ENCODE results near the gene MED13L.
A peak's percentile ranks its signal among the peaks of the same experiment; 100 is the strongest.

Gene MED13L

DNA sequence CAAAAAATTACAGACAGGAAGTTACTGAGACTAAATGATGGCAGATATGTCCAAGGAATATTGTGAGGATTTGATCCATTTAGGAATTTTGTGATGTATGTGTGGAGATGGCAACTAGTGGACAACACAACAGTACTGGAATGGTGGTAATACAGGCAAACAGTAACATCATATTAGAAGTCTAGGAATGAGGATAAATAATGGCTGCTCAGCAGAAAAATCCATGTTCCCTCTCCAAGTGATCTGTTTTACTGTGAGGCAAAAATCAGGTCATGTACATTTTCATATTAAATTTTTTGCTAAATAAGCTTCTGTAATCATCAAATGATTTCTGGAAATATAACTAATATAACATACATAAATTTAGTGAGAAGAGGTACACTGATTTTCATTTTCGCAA lies 108.4 kb downstream of the MED13L start:
- no peak for ATAC-seq
- TF ChIP-seq, protein P1, sequence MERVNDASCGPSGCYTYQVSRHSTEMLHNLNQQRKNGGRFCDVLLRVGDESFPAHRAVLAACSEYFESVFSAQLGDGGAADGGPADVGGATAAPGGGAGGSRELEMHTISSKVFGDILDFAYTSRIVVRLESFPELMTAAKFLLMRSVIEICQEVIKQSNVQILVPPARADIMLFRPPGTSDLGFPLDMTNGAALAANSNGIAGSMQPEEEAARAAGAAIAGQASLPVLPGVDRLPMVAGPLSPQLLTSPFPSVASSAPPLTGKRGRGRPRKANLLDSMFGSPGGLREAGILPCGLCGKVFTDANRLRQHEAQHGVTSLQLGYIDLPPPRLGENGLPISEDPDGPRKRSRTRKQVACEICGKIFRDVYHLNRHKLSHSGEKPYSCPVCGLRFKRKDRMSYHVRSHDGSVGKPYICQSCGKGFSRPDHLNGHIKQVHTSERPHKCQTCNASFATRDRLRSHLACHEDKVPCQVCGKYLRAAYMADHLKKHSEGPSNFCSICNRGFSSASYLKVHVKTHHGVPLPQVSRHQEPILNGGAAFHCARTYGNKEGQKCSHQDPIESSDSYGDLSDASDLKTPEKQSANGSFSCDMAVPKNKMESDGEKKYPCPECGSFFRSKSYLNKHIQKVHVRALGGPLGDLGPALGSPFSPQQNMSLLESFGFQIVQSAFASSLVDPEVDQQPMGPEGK (CRISPR knock-in tag; IDR thresholded peaks at IDR 0.05; ENCODE audit: borderline replicate concordance) = no peak
- TF ChIP-seq BACH2 (CRISPR knock-in tag; IDR thresholded peaks at IDR 0.05; ENCODE audit: borderline replicate concordance) (no peak), CSDC2 (CRISPR knock-in tag; IDR thresholded peaks at IDR 0.05) (no peak), ZNF565 (CRISPR knock-in tag; conservative IDR thresholded peaks at IDR 0.05; ENCODE audit: low read depth) (no peak), ZFP30 (CRISPR knock-in tag; IDR thresholded peaks at IDR 0.05) (no peak)

DNA sequence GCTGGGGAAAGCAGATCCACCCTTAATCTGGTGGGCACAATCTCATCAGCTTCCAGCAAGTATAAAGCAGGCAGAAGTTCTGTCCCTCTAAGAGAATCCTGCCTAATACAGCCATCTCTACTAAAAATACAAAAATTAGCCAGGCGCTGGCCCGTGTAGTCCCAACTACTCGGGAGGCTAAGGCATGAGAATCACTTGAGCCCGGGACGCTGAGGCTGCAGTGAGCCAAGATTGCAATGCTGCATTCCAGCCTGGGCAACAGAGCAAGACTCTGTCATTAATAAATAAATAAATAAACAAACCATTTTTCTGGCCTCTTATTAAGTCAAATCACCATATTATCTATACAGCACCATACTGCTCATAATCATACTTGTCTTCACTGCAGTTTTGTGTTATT lies 111.2 kb downstream of the MED13L start:
- no peak for ATAC-seq
- no peak for TF ChIP-seq TCF4 (CRISPR knock-in tag; IDR thresholded peaks at IDR 0.05; ENCODE audit: borderline replicate concordance)
- TF ChIP-seq CSDC2 (CRISPR knock-in tag; IDR thresholded peaks at IDR 0.05) = no peak

DNA sequence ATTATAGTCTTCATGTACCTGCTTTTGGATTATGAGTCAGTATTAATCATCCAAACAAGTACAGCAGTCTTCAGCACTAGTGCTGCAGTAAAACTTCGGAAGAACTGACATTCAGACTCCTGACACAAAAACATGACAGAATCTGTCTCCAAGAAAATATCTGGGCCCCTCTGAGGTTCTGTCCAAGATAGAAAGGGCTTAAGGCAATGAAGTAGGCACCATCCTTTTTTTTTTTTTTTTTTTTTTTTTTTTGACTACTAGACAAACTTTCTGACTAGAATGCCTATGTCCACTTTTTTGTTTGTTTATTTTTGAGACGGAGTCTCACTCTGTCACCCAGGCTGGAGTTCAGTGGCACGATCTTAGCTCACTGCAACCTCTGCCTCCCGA lies 112.5 kb downstream of the MED13L start:
- TF ChIP-seq ARNTL (CRISPR knock-in tag; IDR thresholded peaks at IDR 0.05; ENCODE audit: borderline replicate concordance, low read depth) = no peak
- ATAC-seq = peak; percentile 67; the same call in 2 of the 3 replicates

GRCh38 chr12:116164250-116165035 lies 113.0 kb downstream of the MED13L start:
- ATAC-seq = peak; percentile 25; the same call in 2 of the 3 replicates
- TF ChIP-seq, protein P2, sequence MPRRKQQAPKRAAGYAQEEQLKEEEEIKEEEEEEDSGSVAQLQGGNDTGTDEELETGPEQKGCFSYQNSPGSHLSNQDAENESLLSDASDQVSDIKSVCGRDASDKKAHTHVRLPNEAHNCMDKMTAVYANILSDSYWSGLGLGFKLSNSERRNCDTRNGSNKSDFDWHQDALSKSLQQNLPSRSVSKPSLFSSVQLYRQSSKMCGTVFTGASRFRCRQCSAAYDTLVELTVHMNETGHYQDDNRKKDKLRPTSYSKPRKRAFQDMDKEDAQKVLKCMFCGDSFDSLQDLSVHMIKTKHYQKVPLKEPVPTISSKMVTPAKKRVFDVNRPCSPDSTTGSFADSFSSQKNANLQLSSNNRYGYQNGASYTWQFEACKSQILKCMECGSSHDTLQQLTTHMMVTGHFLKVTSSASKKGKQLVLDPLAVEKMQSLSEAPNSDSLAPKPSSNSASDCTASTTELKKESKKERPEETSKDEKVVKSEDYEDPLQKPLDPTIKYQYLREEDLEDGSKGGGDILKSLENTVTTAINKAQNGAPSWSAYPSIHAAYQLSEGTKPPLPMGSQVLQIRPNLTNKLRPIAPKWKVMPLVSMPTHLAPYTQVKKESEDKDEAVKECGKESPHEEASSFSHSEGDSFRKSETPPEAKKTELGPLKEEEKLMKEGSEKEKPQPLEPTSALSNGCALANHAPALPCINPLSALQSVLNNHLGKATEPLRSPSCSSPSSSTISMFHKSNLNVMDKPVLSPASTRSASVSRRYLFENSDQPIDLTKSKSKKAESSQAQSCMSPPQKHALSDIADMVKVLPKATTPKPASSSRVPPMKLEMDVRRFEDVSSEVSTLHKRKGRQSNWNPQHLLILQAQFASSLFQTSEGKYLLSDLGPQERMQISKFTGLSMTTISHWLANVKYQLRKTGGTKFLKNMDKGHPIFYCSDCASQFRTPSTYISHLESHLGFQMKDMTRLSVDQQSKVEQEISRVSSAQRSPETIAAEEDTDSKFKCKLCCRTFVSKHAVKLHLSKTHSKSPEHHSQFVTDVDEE (CRISPR knock-in tag; IDR thresholded peaks at IDR 0.05) = peak; percentile 85; the same call in 1 of the 2 replicates
- TF ChIP-seq TCF4 (CRISPR knock-in tag; IDR thresholded peaks at IDR 0.05; ENCODE audit: borderline replicate concordance) (peak; percentile 79; the same call in 1 of the 2 replicates), ESRRG (CRISPR knock-in tag; IDR thresholded peaks at IDR 0.05) (no peak)

DNA sequence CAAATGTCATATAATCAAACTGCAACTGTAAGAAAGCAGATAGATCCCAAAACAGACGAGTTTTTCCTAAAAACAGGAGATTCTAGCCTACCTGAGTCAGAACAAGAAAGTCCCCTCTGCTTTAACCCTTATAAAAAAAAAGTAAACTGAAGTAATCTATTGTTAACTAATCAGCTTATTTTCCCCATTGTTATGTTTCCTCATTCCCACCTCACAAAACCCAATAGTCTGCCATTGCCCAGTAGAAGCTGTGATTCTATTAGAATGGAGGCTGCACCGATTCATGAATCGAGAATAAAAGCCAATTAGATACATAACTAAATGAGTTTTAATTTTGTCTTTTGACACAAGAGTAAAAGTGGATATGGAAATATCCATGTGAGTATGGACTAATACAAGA lies 115.4 kb downstream of the MED13L start:
- no peak for ATAC-seq

More for the DNA sequence above, 115.4 kb downstream of the MED13L start:
- no peak for TF ChIP-seq ZFP3 (CRISPR knock-in tag; IDR thresholded peaks at IDR 0.05)
- TF ChIP-seq CSDC2 (CRISPR knock-in tag; IDR thresholded peaks at IDR 0.05) = no peak
- no peak for TF ChIP-seq CREB5 (CRISPR knock-in tag; IDR thresholded peaks at IDR 0.05; ENCODE audit: low read depth)
- TF ChIP-seq ESRRG (CRISPR knock-in tag; IDR thresholded peaks at IDR 0.05) = no peak
- TF ChIP-seq GLIS3 (CRISPR knock-in tag; IDR thresholded peaks at IDR 0.05) = no peak
- no peak for TF ChIP-seq BACH2 (CRISPR knock-in tag; IDR thresholded peaks at IDR 0.05; ENCODE audit: borderline replicate concordance)
- no peak for TF ChIP-seq TCF4 (CRISPR knock-in tag; IDR thresholded peaks at IDR 0.05; ENCODE audit: borderline replicate concordance)
- no peak for TF ChIP-seq RARB (CRISPR knock-in tag; IDR thresholded peaks at IDR 0.05)
- TF ChIP-seq, protein P3, sequence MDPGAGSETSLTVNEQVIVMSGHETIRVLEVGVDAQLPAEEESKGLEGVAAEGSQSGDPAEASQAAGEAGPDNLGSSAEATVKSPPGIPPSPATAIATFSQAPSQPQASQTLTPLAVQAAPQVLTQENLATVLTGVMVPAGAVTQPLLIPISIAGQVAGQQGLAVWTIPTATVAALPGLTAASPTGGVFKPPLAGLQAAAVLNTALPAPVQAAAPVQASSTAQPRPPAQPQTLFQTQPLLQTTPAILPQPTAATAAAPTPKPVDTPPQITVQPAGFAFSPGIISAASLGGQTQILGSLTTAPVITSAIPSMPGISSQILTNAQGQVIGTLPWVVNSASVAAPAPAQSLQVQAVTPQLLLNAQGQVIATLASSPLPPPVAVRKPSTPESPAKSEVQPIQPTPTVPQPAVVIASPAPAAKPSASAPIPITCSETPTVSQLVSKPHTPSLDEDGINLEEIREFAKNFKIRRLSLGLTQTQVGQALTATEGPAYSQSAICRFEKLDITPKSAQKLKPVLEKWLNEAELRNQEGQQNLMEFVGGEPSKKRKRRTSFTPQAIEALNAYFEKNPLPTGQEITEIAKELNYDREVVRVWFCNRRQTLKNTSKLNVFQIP (CRISPR knock-in tag; IDR thresholded peaks at IDR 0.05; ENCODE audit: borderline replicate concordance, low read depth) = no peak
- no peak for TF ChIP-seq ZNF8 (CRISPR knock-in tag; IDR thresholded peaks at IDR 0.05)
